Brain microvascular endothelial cell (primary cell): ENCODE data around the gene RHBDF2.

Experiments
- DNase-seq: peaks from one replicate; pipeline ENCODE4 v3.0.0-alpha.2; 2020
- H3K27ac ChIP-seq: fragments of 250-450 bp; sonication (Bioruptor Pico); 2 replicates; pipeline ENCODE4 v1.5.1; 2020; ENCODE audit warnings: mild to moderate bottlenecking, moderate library complexity
- H3K27me3 ChIP-seq: fragments of 250-450 bp; sonication (Bioruptor Pico); replicated peaks from 2 replicates; pipeline ENCODE4 v1.5.1; 2020; ENCODE audit warnings: mild to moderate bottlenecking
- H3K36me3 ChIP-seq: fragments of 250-450 bp; sonication (Bioruptor Pico); replicated peaks from 2 replicates; pipeline ENCODE4 v1.5.1; 2020; ENCODE audit warnings: mild to moderate bottlenecking
- H3K4me3 ChIP-seq: 2 replicates; pipeline ENCODE4 v1.5.1; 2011; ENCODE audit warnings: low read depth, mild to moderate bottlenecking, control low read depth, low read length, moderate library complexity
- CTCF ChIP-seq: IDR thresholded peaks from 2 replicates; pipeline ENCODE4 v1.5.1; 2011; ENCODE audit warnings: low read depth, mild to moderate bottlenecking, moderate library complexity, low read length, control low read depth, inconsistent platforms; ENCODE audit errors: missing control alignments
- in situ Hi-C: cut with HindIII; loops from 2 replicates; pipeline ENCODE4 v1.10.0; 2017; ENCODE audit warnings: low sequenced_read_pairs, low pct_ligation_motif_present

The RHBDF2 gene

GRCh38 chr17:76437467-76438402, 63.5 kb downstream of the RHBDF2 start:
- Histone ChIP-seq H3K4me3 (no peak overlapping the region), H3K27me3 (no peaks in the 10 kb centered on the region), H3K27ac (no peak overlapping the region), H3K36me3 (no peaks in the 10 kb centered on the region)
- TF ChIP-seq CTCF = no peak
- in situ Hi-C loops = no loop called here
- no peak for DNase-seq

DNA sequence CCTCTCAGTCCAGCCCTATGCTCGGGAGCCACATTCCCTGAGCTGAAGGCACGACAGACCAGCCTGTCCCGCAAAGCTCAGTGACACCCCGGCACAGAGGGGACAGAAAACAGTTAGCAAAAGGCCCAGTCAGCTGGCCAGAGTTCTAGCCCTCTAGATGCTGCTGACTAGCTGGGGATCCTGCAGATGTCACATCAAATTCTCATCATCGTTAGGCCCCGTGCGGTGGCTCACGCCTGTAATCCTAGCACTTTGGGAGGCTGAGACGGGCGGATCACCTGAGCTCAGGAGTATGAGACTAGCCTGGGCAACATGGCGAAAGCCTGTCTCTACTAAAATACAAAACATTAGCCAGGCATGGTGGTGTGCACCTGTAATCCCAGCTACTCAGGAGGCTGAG, 65.5 kb downstream of the RHBDF2 start:
- Histone ChIP-seq H3K36me3 (no peaks in the 10 kb centered on the region), H3K4me3 (no peak overlapping the region), H3K27me3 (no peaks in the 10 kb centered on the region), H3K27ac (no peak overlapping the region)
- DNase-seq = no peak
- in situ Hi-C loops = no loop called here
- TF ChIP-seq CTCF = no peak

DNA sequence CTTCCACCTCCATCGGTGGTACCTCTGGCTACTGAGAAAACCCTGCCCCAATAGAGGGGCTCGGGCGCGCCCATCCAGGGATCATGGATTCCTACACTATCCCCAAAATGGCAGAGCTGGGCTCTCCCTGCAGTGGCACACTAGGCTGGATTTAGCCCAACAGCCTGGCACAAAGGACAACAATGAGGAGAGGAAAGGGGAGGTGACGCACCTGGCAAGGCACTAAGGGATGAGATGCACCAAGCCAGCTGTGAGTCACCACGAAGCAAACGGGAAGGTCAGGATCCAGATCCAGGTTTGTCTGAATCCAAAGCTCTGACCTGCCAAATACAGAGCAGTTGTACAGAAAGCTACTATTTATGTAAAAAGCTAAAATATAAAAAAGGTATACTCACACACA, 66.4 kb downstream of the RHBDF2 start:
- Histone ChIP-seq H3K27me3 (no peaks in the 10 kb centered on the region), H3K4me3 (no peak overlapping the region), H3K36me3 (no peaks in the 10 kb centered on the region), H3K27ac (no peak overlapping the region)
- no peak for TF ChIP-seq CTCF
- no peak for DNase-seq
- in situ Hi-C loops = no loop called here

GRCh38 chr17:76433693-76434092, 67.5 kb downstream of the RHBDF2 start:
- Histone ChIP-seq H3K27me3 (no peaks in the 10 kb centered on the region), H3K36me3 (no peaks in the 10 kb centered on the region), H3K4me3 (no peak overlapping the region), H3K27ac (no peak overlapping the region)
- TF ChIP-seq CTCF = no peak
- in situ Hi-C loops = no loop called here
- no peak for DNase-seq

DNA sequence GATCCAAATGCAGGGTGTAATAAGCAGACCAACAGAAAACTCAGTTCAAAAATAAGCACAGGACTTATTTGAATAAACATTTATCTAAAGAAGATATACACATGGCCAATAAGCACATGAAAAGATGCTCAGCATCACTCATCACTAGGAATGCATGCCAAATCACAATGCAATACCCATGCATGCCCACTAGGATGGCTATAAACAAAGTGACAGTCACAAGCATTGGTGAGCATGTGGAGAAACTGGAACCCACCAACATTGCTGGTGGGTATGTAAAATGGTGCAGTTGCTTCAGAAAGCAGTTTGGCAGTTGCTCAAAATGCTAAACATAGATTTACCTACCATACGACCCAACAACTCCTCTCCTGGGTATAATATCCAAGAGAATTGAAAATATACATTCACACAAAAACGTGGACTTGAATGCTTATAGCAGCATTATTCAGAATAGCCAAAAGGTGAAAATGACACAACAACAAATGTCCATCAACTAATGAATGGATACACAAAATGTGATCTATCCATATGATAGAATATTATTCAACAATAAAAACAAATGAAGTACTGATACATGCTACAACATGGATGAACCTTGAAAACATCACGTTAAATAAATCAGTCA, 68.4 kb downstream of the RHBDF2 start:
- H3K36me3 ChIP-seq = no peaks in the 10 kb centered on the region
- H3K27ac ChIP-seq = no peak overlapping the region
- H3K4me3 ChIP-seq = no peak overlapping the region
- no peaks in the 10 kb centered on the region for H3K27me3 ChIP-seq
- peak; percentile 36 for DNase-seq
- in situ Hi-C loops = no loop called here
- TF ChIP-seq CTCF = peak; percentile 63
